ENCODE results near the gene PBX2.

The PBX2 gene

DNA sequence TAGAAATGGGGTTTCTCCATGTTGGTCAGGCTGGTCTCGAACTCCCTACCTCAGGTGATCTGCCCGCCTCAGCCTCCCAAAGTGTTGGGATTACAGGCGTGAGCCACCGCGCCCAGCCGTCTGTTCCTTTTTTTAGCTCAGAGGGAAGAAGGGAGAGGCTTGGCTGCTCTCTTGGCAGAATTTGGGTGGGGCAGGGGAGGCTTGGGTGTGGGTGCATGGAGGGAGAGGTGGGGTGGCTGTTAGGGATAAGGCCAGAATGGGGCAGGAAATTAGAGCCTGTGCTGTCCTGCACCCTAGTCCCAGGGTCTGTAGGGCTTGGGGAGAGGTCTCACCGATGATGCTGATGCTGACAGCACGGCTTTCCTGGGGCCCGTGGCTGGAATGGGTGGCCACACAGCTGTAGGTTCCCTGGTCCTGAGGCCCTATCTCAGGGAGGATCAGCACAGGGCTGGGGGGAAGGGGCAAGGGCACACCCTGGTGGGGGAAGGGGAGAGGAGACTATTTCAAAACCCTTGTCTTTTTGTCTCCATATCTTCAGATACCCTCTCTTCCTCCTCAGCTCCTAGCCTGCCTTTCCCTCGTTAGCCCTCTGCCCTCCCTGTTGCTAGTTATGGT, 8.0 kb downstream of the PBX2 start:
- Histone ChIP-seq H3K4me3 (ENCODE audit: low read length) (no peak overlapping the region), H3K27ac (ENCODE audit: low read depth, low read length) (no peak overlapping the region), H3K36me3 (ENCODE audit: control insufficient read depth, low read length) (peaks cover 64% of the 10 kb centered on the region), H3K4me1 (ENCODE audit: control insufficient read depth, low read length) (peaks cover 31% of the 10 kb centered on the region), H3K9me3 (ENCODE audit: control insufficient read depth, insufficient read depth, low read length) (no peaks in the 10 kb centered on the region), H3K9me2 (replicated peaks; ENCODE audit: control insufficient read depth, low read length) (no peaks in the 10 kb centered on the region), H4K20me1 (ENCODE audit: control insufficient read depth, insufficient read depth, low read depth, low read length) (no peaks in the 10 kb centered on the region), H3K4me2 (ENCODE audit: low read length) (no peak overlapping the region), H3K79me2 (ENCODE audit: control insufficient read depth, low read length) (peaks cover 27% of the 10 kb centered on the region), H3K27me3 (ENCODE audit: control insufficient read depth, low read length) (no peaks in the 10 kb centered on the region), H3F3A (ENCODE audit: control insufficient read depth, insufficient read depth) (peaks cover 9% of the 10 kb centered on the region)
- TF ChIP-seq, protein P1, sequence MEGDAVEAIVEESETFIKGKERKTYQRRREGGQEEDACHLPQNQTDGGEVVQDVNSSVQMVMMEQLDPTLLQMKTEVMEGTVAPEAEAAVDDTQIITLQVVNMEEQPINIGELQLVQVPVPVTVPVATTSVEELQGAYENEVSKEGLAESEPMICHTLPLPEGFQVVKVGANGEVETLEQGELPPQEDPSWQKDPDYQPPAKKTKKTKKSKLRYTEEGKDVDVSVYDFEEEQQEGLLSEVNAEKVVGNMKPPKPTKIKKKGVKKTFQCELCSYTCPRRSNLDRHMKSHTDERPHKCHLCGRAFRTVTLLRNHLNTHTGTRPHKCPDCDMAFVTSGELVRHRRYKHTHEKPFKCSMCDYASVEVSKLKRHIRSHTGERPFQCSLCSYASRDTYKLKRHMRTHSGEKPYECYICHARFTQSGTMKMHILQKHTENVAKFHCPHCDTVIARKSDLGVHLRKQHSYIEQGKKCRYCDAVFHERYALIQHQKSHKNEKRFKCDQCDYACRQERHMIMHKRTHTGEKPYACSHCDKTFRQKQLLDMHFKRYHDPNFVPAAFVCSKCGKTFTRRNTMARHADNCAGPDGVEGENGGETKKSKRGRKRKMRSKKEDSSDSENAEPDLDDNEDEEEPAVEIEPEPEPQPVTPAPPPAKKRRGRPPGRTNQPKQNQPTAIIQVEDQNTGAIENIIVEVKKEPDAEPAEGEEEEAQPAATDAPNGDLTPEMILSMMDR (IDR thresholded peaks at IDR 0.05; ENCODE audit: low read depth, low read length, poor library complexity, severe bottlenecking): no peak
- no peak for TF ChIP-seq EZH2phosphoT487 (IDR thresholded peaks at IDR 0.05; ENCODE audit: borderline replicate concordance, low read length)

DNA sequence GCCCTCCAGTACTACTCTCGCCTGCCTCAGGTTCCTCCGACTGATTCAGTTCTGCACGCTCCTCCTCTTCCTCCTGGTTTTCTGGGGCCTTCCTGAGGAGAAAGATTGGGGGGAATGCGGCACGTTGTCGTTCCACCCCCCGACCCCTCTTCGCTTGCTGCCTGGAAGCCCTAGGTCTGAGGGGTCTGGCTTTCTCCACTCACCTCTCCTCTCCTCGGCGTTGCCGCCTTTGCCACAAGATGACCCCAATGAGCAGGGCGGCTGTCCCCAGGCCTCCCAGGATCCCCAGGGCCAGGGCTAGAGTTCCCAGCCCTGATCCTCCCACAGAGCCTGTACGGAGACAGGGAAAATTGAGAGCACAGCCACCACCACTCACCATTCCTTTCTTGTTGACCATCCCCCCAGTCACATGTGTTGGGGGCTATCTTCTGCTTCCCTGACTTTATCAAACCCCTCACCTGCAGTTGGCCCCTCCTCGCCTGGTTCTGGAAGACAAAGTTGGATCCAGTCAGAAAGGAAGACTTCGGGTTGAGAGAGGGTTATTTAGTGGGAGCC, 8.8 kb downstream of the PBX2 start:
- Histone ChIP-seq H3K9me2 (replicated peaks; ENCODE audit: control insufficient read depth, low read length) (no peaks in the 10 kb centered on the region), H4K20me1 (ENCODE audit: control insufficient read depth, insufficient read depth, low read depth, low read length) (no peaks in the 10 kb centered on the region), H3K36me3 (ENCODE audit: control insufficient read depth, low read length) (peaks cover 56% of the 10 kb centered on the region), H3K79me2 (ENCODE audit: control insufficient read depth, low read length) (peaks cover 35% of the 10 kb centered on the region), H3K27ac (ENCODE audit: low read depth, low read length) (no peak overlapping the region), H3K27me3 (ENCODE audit: control insufficient read depth, low read length) (no peaks in the 10 kb centered on the region), H3K9me3 (ENCODE audit: control insufficient read depth, insufficient read depth, low read length) (no peaks in the 10 kb centered on the region), H3K4me1 (ENCODE audit: control insufficient read depth, low read length) (peaks cover 31% of the 10 kb centered on the region), H3K4me3 (ENCODE audit: low read length) (no peak overlapping the region), H3F3A (ENCODE audit: control insufficient read depth, insufficient read depth) (peaks cover 11% of the 10 kb centered on the region), H3K4me2 (ENCODE audit: low read length) (no peak overlapping the region)
- TF ChIP-seq, protein P1 (IDR thresholded peaks at IDR 0.05; ENCODE audit: low read depth, low read length, poor library complexity, severe bottlenecking): no peak
- no peak for TF ChIP-seq EZH2phosphoT487 (IDR thresholded peaks at IDR 0.05; ENCODE audit: borderline replicate concordance, low read length)

DNA sequence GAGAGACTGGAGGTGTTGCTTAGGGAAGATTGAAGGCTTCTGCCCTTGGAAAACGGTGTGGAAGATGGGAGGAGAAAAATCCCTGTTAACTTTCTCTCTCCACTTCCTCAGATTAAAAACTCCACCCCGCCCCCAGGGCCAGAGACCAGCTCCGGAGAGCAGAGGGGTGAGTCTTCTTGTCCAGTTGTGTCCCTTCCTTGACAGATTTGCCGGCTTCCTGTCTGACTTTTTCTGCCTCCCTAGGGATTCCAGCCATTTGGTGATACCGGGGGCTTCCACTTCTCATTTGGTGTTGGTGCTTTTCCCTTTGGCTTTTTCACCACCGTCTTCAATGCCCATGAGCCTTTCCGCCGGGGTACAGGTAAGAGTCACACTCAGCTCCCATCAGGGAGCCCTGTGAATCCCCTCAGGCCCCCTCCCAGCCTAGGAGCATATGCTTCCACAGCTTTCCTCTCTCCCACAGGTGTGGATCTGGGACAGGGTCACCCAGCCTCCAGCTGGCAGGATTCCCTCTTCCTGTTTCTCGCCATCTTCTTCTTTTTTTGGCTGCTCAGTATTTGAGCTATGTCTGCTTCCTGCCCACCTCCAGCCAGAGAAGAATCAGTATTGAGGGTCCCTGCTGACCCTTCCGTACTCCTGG, 10.1 kb downstream of the PBX2 start:
- Histone ChIP-seq H3K4me2 (ENCODE audit: low read length) (peak overlapping the region; percentile 99), H3K9me2 (replicated peaks; ENCODE audit: control insufficient read depth, low read length) (no peaks in the 10 kb centered on the region), H3K9me3 (ENCODE audit: control insufficient read depth, insufficient read depth, low read length) (no peaks in the 10 kb centered on the region), H3K4me3 (ENCODE audit: low read length) (peak overlapping the region; percentile 85), H3K79me2 (ENCODE audit: control insufficient read depth, low read length) (peaks cover 46% of the 10 kb centered on the region), H3K36me3 (ENCODE audit: control insufficient read depth, low read length) (peaks cover 50% of the 10 kb centered on the region), H3K27me3 (ENCODE audit: control insufficient read depth, low read length) (no peaks in the 10 kb centered on the region), H3F3A (ENCODE audit: control insufficient read depth, insufficient read depth) (peaks cover 11% of the 10 kb centered on the region), H3K27ac (ENCODE audit: low read depth, low read length) (no peak overlapping the region; the same call in 1 of the 2 replicates), H4K20me1 (ENCODE audit: control insufficient read depth, insufficient read depth, low read depth, low read length) (no peaks in the 10 kb centered on the region), H3K4me1 (ENCODE audit: control insufficient read depth, low read length) (peaks cover 31% of the 10 kb centered on the region)
- TF ChIP-seq, protein P1 (IDR thresholded peaks at IDR 0.05; ENCODE audit: low read depth, low read length, poor library complexity, severe bottlenecking): no peak
- no peak for TF ChIP-seq EZH2phosphoT487 (IDR thresholded peaks at IDR 0.05; ENCODE audit: borderline replicate concordance, low read length)

Data from DOHH2 (cell line).